GM18951 (cell line): ENCODE results near the gene TRDMT1.
A peak's percentile ranks its signal among the peaks of the same experiment; 100 is the strongest.

Experiments
- POLR2A ChIP-seq: IDR thresholded peaks from 4 replicates; pipeline ENCODE4 v1.6.1; 2011; ENCODE audit warnings: mild to moderate bottlenecking; ENCODE audit not compliant: insufficient read length, insufficient read depth; ENCODE audit errors: extremely low read depth
- in situ Hi-C: fragments of 300-500 bp; cut with MboI; formaldehyde crosslinking; loops from one replicate; pipeline ENCODE4 v1.12.0; 2022; ENCODE audit warnings: low sequenced_read_pairs, mixed read lengths, inconsistent platforms; ENCODE audit not compliant: unreplicated experiment

Gene TRDMT1

DNA sequence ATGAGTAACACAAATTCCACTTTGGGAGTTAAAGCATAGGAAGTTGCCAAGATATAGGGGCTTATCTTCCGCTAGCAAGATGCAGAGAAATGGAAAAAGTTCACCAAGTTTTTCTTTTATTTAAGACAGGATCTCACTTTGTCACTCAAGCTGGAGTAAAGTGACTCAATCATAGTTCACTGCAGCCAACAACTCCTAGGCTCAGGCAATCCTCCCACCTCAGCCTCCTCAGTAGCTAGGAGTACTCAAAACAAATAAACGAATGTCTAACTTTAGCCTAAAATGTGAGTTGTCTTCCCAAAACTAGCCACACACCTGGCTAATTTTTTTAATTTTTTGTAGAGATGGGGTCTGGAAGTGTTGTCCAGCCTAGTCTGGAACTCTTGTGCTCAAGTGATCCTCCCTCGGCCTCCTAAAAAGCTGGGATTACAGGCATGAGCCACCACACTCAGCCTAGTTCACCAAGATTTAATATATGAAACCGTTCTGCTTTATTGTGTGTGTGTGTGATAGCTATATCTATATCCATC lies 36.5 kb upstream of the TRDMT1 start:
- no peak for TF ChIP-seq POLR2A
- in situ Hi-C loops: no loop called here

DNA sequence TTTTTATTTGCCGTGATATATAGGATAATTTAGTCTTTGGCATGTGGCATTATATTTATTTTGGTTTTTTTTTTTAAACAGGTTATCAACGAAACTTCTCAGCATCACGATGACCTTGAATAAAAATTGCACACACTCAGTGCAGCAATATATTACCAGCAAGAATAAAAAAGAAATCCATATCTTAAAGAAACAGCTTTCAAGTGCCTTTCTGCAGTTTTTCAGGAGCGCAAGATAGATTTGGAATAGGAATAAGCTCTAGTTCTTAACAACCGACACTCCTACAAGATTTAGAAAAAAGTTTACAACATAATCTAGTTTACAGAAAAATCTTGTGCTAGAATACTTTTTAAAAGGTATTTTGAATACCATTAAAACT lies 35.7 kb upstream of the TRDMT1 start:
- no peak for TF ChIP-seq POLR2A
- in situ Hi-C loops: no loop called here

GRCh38 chr10:17236468-17237148 lies 35.1 kb upstream of the TRDMT1 start:
- in situ Hi-C loops: no loop called here
- no peak for TF ChIP-seq POLR2A

DNA sequence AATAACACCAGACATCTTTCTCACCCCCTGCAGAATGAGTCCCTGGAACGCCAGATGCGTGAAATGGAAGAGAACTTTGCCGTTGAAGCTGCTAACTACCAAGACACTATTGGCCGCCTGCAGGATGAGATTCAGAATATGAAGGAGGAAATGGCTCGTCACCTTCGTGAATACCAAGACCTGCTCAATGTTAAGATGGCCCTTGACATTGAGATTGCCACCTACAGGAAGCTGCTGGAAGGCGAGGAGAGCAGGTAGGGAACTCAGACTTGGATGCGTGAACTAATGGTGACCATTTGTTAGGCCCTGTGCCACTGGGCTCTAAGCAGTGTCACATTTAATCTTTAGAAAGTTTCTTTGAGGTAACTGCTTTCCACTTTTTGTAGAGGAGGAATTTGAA lies 33.7 kb upstream of the TRDMT1 start:
- in situ Hi-C loops: no loop called here
- no peak for TF ChIP-seq POLR2A

DNA sequence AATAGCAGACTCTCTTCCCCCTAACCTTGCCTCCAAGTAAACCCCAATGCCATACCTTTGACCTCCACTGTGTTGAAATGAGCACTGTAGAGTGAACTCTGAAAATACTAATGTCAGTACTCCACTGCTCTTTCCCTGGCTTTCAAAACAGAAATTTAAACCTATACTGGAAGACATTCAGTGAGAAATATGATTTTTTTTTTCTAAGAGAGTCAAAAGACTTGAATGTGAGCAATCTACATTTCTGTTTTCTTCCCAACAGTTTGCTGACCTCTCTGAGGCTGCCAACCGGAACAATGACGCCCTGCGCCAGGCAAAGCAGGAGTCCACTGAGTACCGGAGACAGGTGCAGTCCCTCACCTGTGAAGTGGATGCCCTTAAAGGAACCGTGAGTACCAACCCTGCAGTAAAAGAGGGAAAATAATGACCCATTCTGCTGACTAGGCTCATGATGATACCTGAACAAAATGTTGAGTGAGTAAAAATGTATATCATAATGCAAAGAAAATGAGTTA lies 33.0 kb upstream of the TRDMT1 start:
- in situ Hi-C loops: no loop called here
- TF ChIP-seq POLR2A: no peak

DNA sequence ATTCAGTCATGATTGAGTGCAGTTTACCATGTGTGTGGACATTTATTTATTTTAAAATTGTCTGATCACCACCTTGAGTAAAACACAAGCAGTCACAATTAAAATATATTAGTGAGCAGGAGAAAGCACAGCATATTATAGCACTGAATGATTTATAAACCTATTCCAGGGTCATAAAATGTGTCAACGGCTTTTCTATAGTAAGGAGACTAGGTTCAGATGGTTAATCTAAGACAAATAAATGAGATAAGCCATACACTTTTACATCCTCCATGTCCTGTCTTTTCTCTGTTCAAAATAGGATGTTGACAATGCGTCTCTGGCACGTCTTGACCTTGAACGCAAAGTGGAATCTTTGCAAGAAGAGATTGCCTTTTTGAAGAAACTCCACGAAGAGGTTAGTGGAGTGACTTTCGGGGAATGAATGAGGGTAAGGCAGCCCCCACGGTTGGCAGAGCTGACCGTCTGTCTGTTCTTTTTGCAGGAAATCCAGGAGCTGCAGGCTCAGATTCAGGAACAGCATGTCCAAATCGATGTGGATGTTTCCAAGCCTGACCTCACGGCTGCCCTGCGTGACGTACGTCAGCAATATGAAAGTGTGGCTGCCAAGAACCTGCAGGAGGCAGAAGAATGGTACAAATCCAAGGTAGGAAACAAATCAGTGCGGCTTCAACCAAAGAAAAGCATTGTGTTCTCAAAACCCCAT lies 32.0 kb upstream of the TRDMT1 start:
- in situ Hi-C loops: no loop called here
- no peak for TF ChIP-seq POLR2A

DNA sequence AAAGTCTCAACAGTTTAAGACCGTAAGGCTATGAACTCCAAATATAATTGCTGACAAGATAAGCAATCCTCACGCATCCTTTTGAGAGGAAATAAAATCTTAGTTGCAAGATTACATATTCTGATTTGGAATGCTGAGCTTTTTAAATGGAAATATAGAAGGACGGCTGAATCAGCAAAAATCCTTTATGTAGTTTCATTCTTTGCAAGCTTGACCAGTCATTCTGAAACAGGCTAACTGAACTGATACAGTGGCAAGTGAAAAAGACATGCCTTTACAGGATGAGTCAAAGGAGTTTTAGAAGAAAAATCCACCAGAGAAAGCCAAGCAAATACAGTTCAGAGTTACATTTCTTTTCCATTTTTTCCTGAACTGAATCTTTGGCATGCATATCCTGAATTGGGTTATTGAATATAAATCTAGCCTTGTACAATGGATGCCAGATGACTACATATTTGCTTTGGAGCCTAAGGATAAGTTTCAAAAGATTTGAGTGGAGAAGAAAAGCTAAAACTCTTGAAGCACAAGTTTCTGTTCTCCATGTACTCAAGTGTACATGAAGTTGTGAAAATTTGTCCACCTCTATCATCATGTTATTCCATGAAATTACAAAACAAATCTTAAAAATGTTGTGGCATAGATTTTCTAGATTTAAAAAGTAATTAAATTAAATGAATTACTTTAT lies 30.9 kb upstream of the TRDMT1 start:
- in situ Hi-C loops: no loop called here
- TF ChIP-seq POLR2A: no peak

DNA sequence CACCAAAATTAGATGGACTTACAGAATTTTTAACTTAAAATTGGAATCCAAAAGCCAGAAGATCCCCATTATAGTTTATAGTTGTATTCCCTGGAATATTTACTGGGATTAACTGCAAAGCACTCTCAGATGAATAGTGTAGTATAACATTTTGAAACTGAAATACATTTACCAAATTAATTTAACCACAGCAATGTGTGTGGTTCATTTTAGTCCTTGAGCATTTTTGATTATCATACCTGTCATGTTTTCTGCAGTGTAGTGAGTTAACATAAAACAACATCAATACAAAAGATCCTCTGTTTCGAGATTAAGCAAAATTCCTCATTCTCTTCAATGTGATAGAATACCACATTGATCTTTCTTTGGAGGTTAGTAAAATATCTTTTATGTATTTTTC lies 30.3 kb upstream of the TRDMT1 start:
- TF ChIP-seq POLR2A: no peak
- in situ Hi-C loops: no loop called here

GRCh38 chr10:17229967-17230682 lies 28.7 kb upstream of the TRDMT1 start:
- peak; percentile 80 for TF ChIP-seq POLR2A
- in situ Hi-C loops: no loop called here

DNA sequence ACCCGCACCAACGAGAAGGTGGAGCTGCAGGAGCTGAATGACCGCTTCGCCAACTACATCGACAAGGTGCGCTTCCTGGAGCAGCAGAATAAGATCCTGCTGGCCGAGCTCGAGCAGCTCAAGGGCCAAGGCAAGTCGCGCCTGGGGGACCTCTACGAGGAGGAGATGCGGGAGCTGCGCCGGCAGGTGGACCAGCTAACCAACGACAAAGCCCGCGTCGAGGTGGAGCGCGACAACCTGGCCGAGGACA lies 28.2 kb upstream of the TRDMT1 start:
- in situ Hi-C loops: no loop called here
- TF ChIP-seq POLR2A: no peak

GRCh38 chr10:17229016-17229716 lies 27.7 kb upstream of the TRDMT1 start:
- in situ Hi-C loops: no loop called here
- TF ChIP-seq POLR2A: peak; percentile 91

DNA sequence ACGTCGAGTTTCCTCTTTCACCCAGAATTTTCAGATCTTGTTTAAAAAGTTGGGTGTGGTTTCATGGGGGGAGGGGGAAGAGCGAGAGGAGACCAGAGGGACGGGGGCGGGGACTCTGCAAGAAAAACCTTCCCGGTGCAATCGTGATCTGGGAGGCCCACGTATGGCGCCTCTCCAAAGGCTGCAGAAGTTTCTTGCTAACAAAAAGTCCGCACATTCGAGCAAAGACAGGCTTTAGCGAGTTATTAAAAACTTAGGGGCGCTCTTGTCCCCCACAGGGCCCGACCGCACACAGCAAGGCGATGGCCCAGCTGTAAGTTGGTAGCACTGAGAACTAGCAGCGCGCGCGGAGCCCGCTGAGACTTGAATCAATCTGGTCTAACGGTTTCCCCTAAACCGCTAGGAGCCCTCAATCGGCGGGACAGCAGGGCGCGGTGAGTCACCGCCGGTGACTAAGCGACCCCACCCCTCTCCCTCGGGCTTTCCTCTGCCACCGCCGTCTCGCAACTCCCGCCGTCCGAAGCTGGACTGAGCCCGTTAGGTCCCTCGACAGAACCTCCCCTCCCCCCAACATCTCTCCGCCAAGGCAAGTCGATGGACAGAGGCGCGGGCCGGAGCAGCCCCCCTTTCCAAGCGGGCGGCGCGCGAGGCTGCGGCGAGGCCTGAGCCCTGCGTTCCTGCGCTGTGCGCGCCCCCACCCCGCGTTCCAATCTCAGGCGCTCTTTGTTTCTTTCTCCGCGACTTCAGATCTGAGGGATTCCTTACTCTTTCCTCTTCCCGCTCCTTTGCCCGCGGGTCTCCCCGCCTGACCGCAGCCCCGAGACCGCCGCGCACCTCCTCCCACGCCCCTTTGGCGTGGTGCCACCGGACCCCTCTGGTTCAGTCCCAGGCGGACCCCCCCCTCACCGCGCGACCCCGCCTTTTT lies 26.9 kb upstream of the TRDMT1 start, which contains the start of gene VIM:
Gene VIM, plus strand, starts transcription at position 151 of the 925 bp plus-strand sequence. CDS start 1,182 bp downstream, outside the sequence.
- peak; percentile 54 for TF ChIP-seq POLR2A
- in situ Hi-C loops: no loop called here
